ENCODE measurements around the gene EDIL3.

The EDIL3 gene

DNA sequence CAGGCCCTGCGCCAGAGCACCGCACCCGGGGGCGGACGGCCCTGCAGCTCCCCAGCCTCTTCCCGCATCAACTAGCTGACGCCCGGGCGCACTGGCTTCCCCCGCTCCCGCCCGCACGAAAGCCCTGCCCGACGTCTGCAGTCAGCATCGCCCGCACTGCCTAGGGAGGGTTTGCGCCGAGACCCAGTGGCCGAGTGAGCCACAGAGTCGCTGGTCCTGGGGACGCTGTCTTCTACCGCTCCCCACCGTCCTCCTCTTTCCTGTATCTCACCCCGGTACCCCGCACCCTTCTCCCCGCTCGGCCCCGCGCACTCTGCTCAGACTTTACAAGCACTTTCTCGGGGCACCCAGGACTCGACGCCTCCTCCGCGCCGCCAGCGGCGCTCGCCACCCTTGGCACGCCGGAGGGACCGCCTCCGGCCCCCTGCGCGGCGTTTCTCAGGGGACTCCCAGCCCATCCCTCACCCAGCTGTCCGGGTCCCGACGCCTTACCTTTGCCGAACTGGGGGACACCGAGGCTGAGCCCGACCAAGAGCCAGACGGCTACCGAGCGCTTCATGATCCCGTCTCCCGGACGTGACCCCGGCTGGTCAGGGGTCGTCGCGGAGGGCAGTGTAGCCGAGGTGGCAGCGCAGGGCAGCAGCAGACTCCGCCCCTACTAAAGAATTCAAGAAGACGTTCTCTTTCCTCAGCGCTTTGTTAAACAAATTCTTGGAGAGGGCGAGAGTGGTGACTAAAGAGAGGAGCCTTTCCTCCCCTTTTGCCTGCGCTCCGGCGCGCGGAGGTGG, 670 bp downstream of the EDIL3 start:
- Histone ChIP-seq H3K9me3 (ENCODE audit: control extremely low read depth in 1 of 5, control insufficient read depth in 4 of 5, insufficient read depth in 2 of 5, low read depth in 1 of 5, low read length in 4 of 5) (no peaks in the 10 kb centered on the region), H3K4me1 (ENCODE audit: control extremely low read depth in 1 of 4, control insufficient read depth in 4 of 4, insufficient read depth in 4 of 4, low read length in 3 of 4) (peaks cover 7 to 35% (median 33%) of the 10 kb centered on the region in 4 experiments), H3K27ac (ENCODE audit: insufficient read depth in 1 of 2, low read depth in 1 of 2, low read length in 2 of 2, poor library complexity in 1 of 2, severe bottlenecking in 2 of 2) (no peak overlapping the region), H3K27me3 (replicated peaks in 2 of 5; ENCODE audit: control insufficient read depth in 4 of 5, insufficient read depth in 5 of 5, low read length in 4 of 5) (peaks cover 6 to 75% (median 46%) of the 10 kb centered on the region in 5 experiments), H3K36me3 (ENCODE audit: control insufficient read depth in 4 of 4, insufficient read depth in 4 of 4, low read length in 3 of 4) (no peaks in the 10 kb centered on the region), H3K4me3 (ENCODE audit: control insufficient read depth in 1 of 7, extremely low read depth in 1 of 7, insufficient read depth in 4 of 7, low read depth in 2 of 7, low read length in 6 of 7) (peak overlapping the region; percentile 32 to 77 (median 63))
- peak; percentile 9 to 49 (median 30) for DNase-seq
- CTCF ChIA-PET = interaction anchor here (1.4 kb wide), 3 partner anchors 11 to 665 kb away, joined by 3 read pairs; no protein-coding TSS in a partner anchor
- POLR2A ChIA-PET = no interaction called here
- WGBS (ENCODE audit: insufficient coverage) = under 1% methylated on average over 58 of the region's 73 CpGs

GRCh38 chr5:84383296-84383815, 1.3 kb downstream of the EDIL3 start:
- H3K36me3 ChIP-seq (ENCODE audit: control insufficient read depth in 4 of 4, insufficient read depth in 4 of 4, low read length in 3 of 4) = no peaks in the 10 kb centered on the region
- peaks cover 7 to 35% (median 33%) of the 10 kb centered on the region in 4 experiments for H3K4me1 ChIP-seq (ENCODE audit: control extremely low read depth in 1 of 4, control insufficient read depth in 4 of 4, insufficient read depth in 4 of 4, low read length in 3 of 4)
- WGBS (ENCODE audit: insufficient coverage) = 5% methylated on average over 10 of the region's 26 CpGs
- peak in 2 of 3 donors; percentile 1 to 6 for DNase-seq
- no peaks in the 10 kb centered on the region for H3K9me3 ChIP-seq (ENCODE audit: control extremely low read depth in 1 of 5, control insufficient read depth in 4 of 5, insufficient read depth in 2 of 5, low read depth in 1 of 5, low read length in 4 of 5)
- POLR2A ChIA-PET = interaction anchor here (0.5 kb wide), 1 partner anchor 647 kb away, joined by 4 read pairs; no protein-coding TSS in a partner anchor
- H3K4me3 ChIP-seq (ENCODE audit: control insufficient read depth in 1 of 7, extremely low read depth in 1 of 7, insufficient read depth in 4 of 7, low read depth in 2 of 7, low read length in 6 of 7) = peak overlapping the region in 5 of 7 experiments; percentile 62 to 77 (median 64)
- CTCF ChIA-PET = interaction anchor here (1.4 kb wide), 1 partner anchor 666 kb away, joined by 3 read pairs; no protein-coding TSS in a partner anchor
- H3K27me3 ChIP-seq (replicated peaks in 2 of 5; ENCODE audit: control insufficient read depth in 4 of 5, insufficient read depth in 5 of 5, low read length in 4 of 5) = peaks cover 6 to 81% (median 46%) of the 10 kb centered on the region in 5 experiments
- H3K27ac ChIP-seq (ENCODE audit: insufficient read depth in 1 of 2, low read depth in 1 of 2, low read length in 2 of 2, poor library complexity in 1 of 2, severe bottlenecking in 2 of 2) = no peak overlapping the region

GRCh38 chr5:84382363-84383295, 2.1 kb downstream of the EDIL3 start:
- H3K27ac ChIP-seq (ENCODE audit: insufficient read depth in 1 of 2, low read depth in 1 of 2, low read length in 2 of 2, poor library complexity in 1 of 2, severe bottlenecking in 2 of 2) = no peak overlapping the region
- H3K9me3 ChIP-seq (ENCODE audit: control extremely low read depth in 1 of 5, control insufficient read depth in 4 of 5, insufficient read depth in 2 of 5, low read depth in 1 of 5, low read length in 4 of 5) = no peaks in the 10 kb centered on the region
- CTCF ChIA-PET = no interaction called here
- H3K4me1 ChIP-seq (ENCODE audit: control extremely low read depth in 1 of 4, control insufficient read depth in 4 of 4, insufficient read depth in 4 of 4, low read length in 3 of 4) = peaks cover 7 to 35% (median 33%) of the 10 kb centered on the region in 4 experiments
- no peaks in the 10 kb centered on the region for H3K36me3 ChIP-seq (ENCODE audit: control insufficient read depth in 4 of 4, insufficient read depth in 4 of 4, low read length in 3 of 4)
- H3K4me3 ChIP-seq (ENCODE audit: control insufficient read depth in 1 of 7, extremely low read depth in 1 of 7, insufficient read depth in 4 of 7, low read depth in 2 of 7, low read length in 6 of 7) = peak overlapping the region in 5 of 7 experiments; percentile 15 to 77 (median 52)
- peak; percentile 29 to 72 (median 55) for DNase-seq
- WGBS (ENCODE audit: insufficient coverage) = 4% methylated on average over 20 of the region's 45 CpGs
- H3K27me3 ChIP-seq (replicated peaks in 2 of 5; ENCODE audit: control insufficient read depth in 4 of 5, insufficient read depth in 5 of 5, low read length in 4 of 5) = peaks cover 6 to 84% (median 46%) of the 10 kb centered on the region in 5 experiments
- POLR2A ChIA-PET = interaction anchor here (0.5 kb wide), 1 partner anchor 646 kb away, joined by 4 read pairs; no protein-coding TSS in a partner anchor

DNA sequence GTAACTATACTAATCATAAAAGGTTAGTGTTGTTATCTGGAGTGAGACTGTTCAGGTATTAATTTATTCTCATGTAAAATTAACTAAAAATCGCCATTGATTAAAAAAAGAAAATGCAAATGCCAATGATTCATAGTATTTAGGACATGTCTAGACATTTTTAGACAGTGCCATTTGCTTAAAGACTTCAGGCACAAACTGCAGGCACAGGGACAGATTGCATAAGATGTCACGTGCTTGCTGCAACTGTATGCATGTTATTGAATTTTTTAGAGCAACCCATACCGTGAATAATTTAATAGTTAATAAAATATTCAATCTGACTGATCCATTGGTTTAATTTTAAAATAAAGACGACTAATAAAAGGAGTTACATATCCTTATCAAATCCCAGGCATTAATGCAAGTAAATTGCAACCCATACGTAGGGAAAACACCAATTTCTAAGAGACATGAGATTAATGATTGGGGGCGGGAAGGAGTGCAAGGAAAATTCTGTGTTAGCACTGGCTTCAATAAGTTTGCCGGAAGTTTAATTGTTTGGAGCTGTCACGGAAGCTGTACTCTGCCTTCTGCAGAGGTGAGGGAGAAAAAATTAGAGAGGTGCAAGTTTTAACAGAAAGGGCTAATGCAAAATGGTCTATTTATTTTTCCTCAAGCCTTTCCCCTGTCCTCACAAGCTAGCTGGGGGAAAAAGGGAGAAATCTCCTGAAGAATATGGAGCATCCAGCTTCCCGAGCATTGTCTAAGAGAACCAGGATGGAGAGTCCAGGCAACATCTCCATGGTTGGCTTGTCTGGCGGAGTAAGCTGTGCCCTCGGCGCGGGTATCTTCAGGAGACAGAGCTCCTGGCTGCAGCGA, 2.9 kb downstream of the EDIL3 start:
- H3K27me3 ChIP-seq (replicated peaks in 2 of 5; ENCODE audit: control insufficient read depth in 4 of 5, insufficient read depth in 5 of 5, low read length in 4 of 5) = peaks cover 6 to 82% (median 46%) of the 10 kb centered on the region in 5 experiments
- peaks cover 7 to 35% (median 33%) of the 10 kb centered on the region in 4 experiments for H3K4me1 ChIP-seq (ENCODE audit: control extremely low read depth in 1 of 4, control insufficient read depth in 4 of 4, insufficient read depth in 4 of 4, low read length in 3 of 4)
- H3K27ac ChIP-seq (ENCODE audit: insufficient read depth in 1 of 2, low read depth in 1 of 2, low read length in 2 of 2, poor library complexity in 1 of 2, severe bottlenecking in 2 of 2) = no peak overlapping the region
- WGBS (ENCODE audit: insufficient coverage) = 6% methylated on average over 5 of the region's 14 CpGs
- peak; percentile 11 to 45 (median 23) for DNase-seq
- ChIA-PET POLR2A (no interaction called here), CTCF (no interaction called here)
- H3K36me3 ChIP-seq (ENCODE audit: control insufficient read depth in 4 of 4, insufficient read depth in 4 of 4, low read length in 3 of 4) = no peaks in the 10 kb centered on the region
- peak overlapping the region in 5 of 7 experiments; percentile 15 to 67 (median 52) for H3K4me3 ChIP-seq (ENCODE audit: control insufficient read depth in 1 of 7, extremely low read depth in 1 of 7, insufficient read depth in 4 of 7, low read depth in 2 of 7, low read length in 6 of 7)
- no peaks in the 10 kb centered on the region for H3K9me3 ChIP-seq (ENCODE audit: control extremely low read depth in 1 of 5, control insufficient read depth in 4 of 5, insufficient read depth in 2 of 5, low read depth in 1 of 5, low read length in 4 of 5)

DNA sequence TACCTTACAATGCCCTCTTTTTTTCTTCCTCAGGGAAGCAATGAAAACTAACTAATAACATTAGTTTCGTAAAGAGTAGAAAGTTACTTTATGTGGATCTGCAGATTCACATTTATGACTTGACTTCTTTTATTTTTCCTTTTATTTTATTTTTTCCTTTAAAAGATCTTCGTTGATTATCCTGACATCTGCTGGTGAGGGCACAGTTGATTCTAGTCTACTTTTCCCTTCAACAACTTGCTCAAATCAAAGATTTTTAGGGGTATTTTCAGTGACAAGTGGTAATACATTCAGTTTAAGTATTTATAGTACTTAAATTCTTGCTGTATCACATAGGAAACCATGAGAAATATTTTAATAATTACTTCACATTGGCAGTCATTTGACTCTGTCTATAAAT, 4.9 kb downstream of the EDIL3 start:
- ChIA-PET CTCF (no interaction called here), POLR2A (no interaction called here)
- Histone ChIP-seq H3K36me3 (ENCODE audit: control insufficient read depth in 4 of 4, insufficient read depth in 4 of 4, low read length in 3 of 4) (no peaks in the 10 kb centered on the region), H3K4me3 (ENCODE audit: control insufficient read depth in 1 of 7, extremely low read depth in 1 of 7, insufficient read depth in 4 of 7, low read depth in 2 of 7, low read length in 6 of 7) (no peak overlapping the region), H3K27me3 (replicated peaks in 2 of 5; ENCODE audit: control insufficient read depth in 4 of 5, insufficient read depth in 5 of 5, low read length in 4 of 5) (peaks cover 3 to 63% (median 31%) of the 10 kb centered on the region in 5 experiments), H3K9me3 (ENCODE audit: control extremely low read depth in 1 of 5, control insufficient read depth in 4 of 5, insufficient read depth in 2 of 5, low read depth in 1 of 5, low read length in 4 of 5) (no peaks in the 10 kb centered on the region), H3K4me1 (ENCODE audit: control extremely low read depth in 1 of 4, control insufficient read depth in 4 of 4, insufficient read depth in 4 of 4, low read length in 3 of 4) (peaks cover 5 to 28% (median 26%) of the 10 kb centered on the region in 4 experiments), H3K27ac (ENCODE audit: insufficient read depth in 1 of 2, low read depth in 1 of 2, low read length in 2 of 2, poor library complexity in 1 of 2, severe bottlenecking in 2 of 2) (no peak overlapping the region)
- no CpG with 5 or more reads among the region's 2 CpGs for WGBS (ENCODE audit: insufficient coverage)
- DNase-seq = no peak

DNA sequence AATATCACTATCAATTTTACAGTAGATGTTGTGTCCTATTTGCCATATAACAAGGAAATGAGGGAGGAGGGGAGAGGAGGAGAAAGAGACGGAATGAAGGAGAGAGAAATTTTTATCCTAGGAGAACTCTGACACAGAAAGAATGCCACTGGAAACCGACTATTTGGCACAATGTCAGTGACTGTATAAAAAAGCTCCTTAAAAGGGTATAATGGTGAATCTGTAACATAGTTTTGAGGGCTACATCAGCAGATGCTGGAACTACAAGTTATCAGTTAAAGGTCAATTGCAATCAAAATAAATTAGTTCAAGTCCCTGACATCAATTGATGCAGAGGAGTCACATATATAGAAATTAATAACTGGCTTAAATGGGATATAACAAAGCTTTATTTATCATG, 5.7 kb downstream of the EDIL3 start:
- POLR2A ChIA-PET = no interaction called here
- no peak for DNase-seq
- peaks cover 3 to 60% (median 30%) of the 10 kb centered on the region in 5 experiments for H3K27me3 ChIP-seq (replicated peaks in 2 of 5; ENCODE audit: control insufficient read depth in 4 of 5, insufficient read depth in 5 of 5, low read length in 4 of 5)
- CTCF ChIA-PET = no interaction called here
- no peak overlapping the region for H3K4me3 ChIP-seq (ENCODE audit: control insufficient read depth in 1 of 7, extremely low read depth in 1 of 7, insufficient read depth in 4 of 7, low read depth in 2 of 7, low read length in 6 of 7)
- peaks cover 5 to 22% (median 20%) of the 10 kb centered on the region in 4 experiments for H3K4me1 ChIP-seq (ENCODE audit: control extremely low read depth in 1 of 4, control insufficient read depth in 4 of 4, insufficient read depth in 4 of 4, low read length in 3 of 4)
- no peaks in the 10 kb centered on the region for H3K36me3 ChIP-seq (ENCODE audit: control insufficient read depth in 4 of 4, insufficient read depth in 4 of 4, low read length in 3 of 4)
- 89% methylated on average over 1 of the region's 2 CpGs for WGBS (ENCODE audit: insufficient coverage)
- no peak overlapping the region for H3K27ac ChIP-seq (ENCODE audit: insufficient read depth in 1 of 2, low read depth in 1 of 2, low read length in 2 of 2, poor library complexity in 1 of 2, severe bottlenecking in 2 of 2)
- no peaks in the 10 kb centered on the region for H3K9me3 ChIP-seq (ENCODE audit: control extremely low read depth in 1 of 5, control insufficient read depth in 4 of 5, insufficient read depth in 2 of 5, low read depth in 1 of 5, low read length in 4 of 5)
